ENCODE results near the gene CCDC170. TPM values are rescaled to one million over a fixed set of nuclear protein-coding genes. Genes with fewer than 3 reads are reported as not detected.
A peak's percentile ranks its signal among the peaks of the same experiment; 100 is the strongest.

Gene CCDC170
- total and polyA plus RNA-seq, 9 of the 15 experiments (the other 6 are each of a cell fraction or from before 2014, with no cell fraction given), result 0.01 to 0.18 (median 0.05) TPM; not detected in 6

GRCh38 chr6:151451950-151452749 lies 41.7 kb upstream of the CCDC170 start, which contains the start of gene RMND1 (continued):
- TF ChIP-seq TAF1 (IDR thresholded peaks at IDR 0.05; ENCODE audit: control insufficient read depth, extremely low read depth, insufficient read depth, low read length, severe bottlenecking) (peak; percentile 78), RAD51 (IDR thresholded peaks at IDR 0.05; ENCODE audit: borderline replicate concordance, low read depth) (peak; percentile 100), STAG1 (CRISPR knock-in tag; IDR thresholded peaks at IDR 0.05; ENCODE audit: borderline replicate concordance) (no peak), POLR2B (IDR thresholded peaks at IDR 0.05; ENCODE audit: low read depth, partially characterized antibody) (peak; percentile 86), MTA3 (IDR thresholded peaks at IDR 0.05; ENCODE audit: borderline replicate concordance) (peak; percentile 87; the same call in 1 of the 2 replicates), KDM2B (CRISPR knock-in tag; IDR thresholded peaks at IDR 0.05) (peak; percentile 87), POLR2A (conservative IDR thresholded peaks at IDR 0.05) (peak; percentile 94), HDAC3 (IDR thresholded peaks at IDR 0.05; ENCODE audit: borderline replicate concordance, partially characterized antibody) (peak; percentile 47), SP1 (CRISPR knock-in tag; IDR thresholded peaks at IDR 0.05) (peak; percentile 99), NFRKB (IDR thresholded peaks at IDR 0.05; ENCODE audit: low read depth) (no peak; the same call in none of the 2 replicates), ESRRA (IDR thresholded peaks at IDR 0.05; ENCODE audit: borderline replicate concordance, low read depth) (peak; percentile 84; the same call in 1 of the 2 replicates), SIN3A (IDR thresholded peaks at IDR 0.05; ENCODE audit: borderline replicate concordance in 2 of 2, control insufficient read depth in 1 of 2, low read depth in 2 of 2, low read length in 2 of 2) (peak; percentile 94 to 95), ERF (CRISPR knock-in tag; IDR thresholded peaks at IDR 0.05) (0 out of 2 replicates have a peak, but pooled peaks have one; percentile 51), BCOR (IDR thresholded peaks at IDR 0.05) (peak; percentile 83), PML (IDR thresholded peaks at IDR 0.05; ENCODE audit: low read length) (peak; percentile 27), KLF10 (CRISPR knock-in tag; IDR thresholded peaks at IDR 0.05) (no peak), ZNF408 (CRISPR knock-in tag; IDR thresholded peaks at IDR 0.05; ENCODE audit: low read depth) (no peak), IRF1 (CRISPR knock-in tag; IDR thresholded peaks at IDR 0.05; ENCODE audit: borderline replicate concordance) (0 out of 2 replicates have a peak, but pooled peaks have one; percentile 78), PPARD (CRISPR knock-in tag; IDR thresholded peaks at IDR 0.05) (no peak), FOSL1 (tag; conservative IDR thresholded peaks at IDR 0.05) (peak; percentile 64), ETS1 (conservative IDR thresholded peaks at IDR 0.05; ENCODE audit: control insufficient read depth, low read depth, low read length) (peak; percentile 93)
- TF ChIP-seq, protein P1, sequence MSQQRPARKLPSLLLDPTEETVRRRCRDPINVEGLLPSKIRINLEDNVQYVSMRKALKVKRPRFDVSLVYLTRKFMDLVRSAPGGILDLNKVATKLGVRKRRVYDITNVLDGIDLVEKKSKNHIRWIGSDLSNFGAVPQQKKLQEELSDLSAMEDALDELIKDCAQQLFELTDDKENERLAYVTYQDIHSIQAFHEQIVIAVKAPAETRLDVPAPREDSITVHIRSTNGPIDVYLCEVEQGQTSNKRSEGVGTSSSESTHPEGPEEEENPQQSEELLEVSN (IDR thresholded peaks at IDR 0.05; ENCODE audit: borderline replicate concordance in 1 of 2, extremely low read depth in 1 of 2, insufficient read depth in 1 of 2, insufficient read length in 1 of 2, low read depth in 1 of 2, low read length in 1 of 2, poor library complexity in 1 of 2, severe bottlenecking in 1 of 2), result peak; percentile 99 to 100
- TF ChIP-seq, protein P2, sequence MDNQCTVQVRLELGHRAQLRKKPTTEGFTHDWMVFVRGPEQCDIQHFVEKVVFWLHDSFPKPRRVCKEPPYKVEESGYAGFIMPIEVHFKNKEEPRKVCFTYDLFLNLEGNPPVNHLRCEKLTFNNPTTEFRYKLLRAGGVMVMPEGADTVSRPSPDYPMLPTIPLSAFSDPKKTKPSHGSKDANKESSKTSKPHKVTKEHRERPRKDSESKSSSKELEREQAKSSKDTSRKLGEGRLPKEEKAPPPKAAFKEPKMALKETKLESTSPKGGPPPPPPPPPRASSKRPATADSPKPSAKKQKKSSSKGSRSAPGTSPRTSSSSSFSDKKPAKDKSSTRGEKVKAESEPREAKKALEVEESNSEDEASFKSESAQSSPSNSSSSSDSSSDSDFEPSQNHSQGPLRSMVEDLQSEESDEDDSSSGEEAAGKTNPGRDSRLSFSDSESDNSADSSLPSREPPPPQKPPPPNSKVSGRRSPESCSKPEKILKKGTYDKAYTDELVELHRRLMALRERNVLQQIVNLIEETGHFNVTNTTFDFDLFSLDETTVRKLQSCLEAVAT (IDR thresholded peaks at IDR 0.05), result peak in 1 of 2 experiments; percentile 73; a peak in 2 of 4 replicates
